Activated naive CD8-positive, alpha-beta T cell treated with anti-CD3 and anti-CD28 coated beads for 36 hours (primary cell): ENCODE data around the gene MAP3K14. TPM values are rescaled to one million over a fixed set of nuclear protein-coding genes. Genes with fewer than 3 reads are reported as not detected.
A peak's percentile ranks its signal among the peaks of the same experiment; 100 is the strongest.

Experiments
- DNase-seq: peaks from one replicate; pipeline ENCODE4 v3.0.0; 2021
- H3K27ac Mint-ChIP-seq: one replicate; pipeline ENCODE4 v1.8.0; 2022; ENCODE audit warnings: mild to moderate bottlenecking, moderate library complexity, mixed read lengths
- H3K27me3 Mint-ChIP-seq: one replicate; pipeline ENCODE4 v1.8.0; 2022; ENCODE audit warnings: mild to moderate bottlenecking, mixed read lengths
- H3K36me3 Mint-ChIP-seq: one replicate; pipeline ENCODE4 v1.8.0; 2021; ENCODE audit warnings: mild to moderate bottlenecking, mixed read lengths
- H3K4me1 Mint-ChIP-seq: one replicate; pipeline ENCODE4 v1.8.0; 2021; ENCODE audit warnings: mixed read lengths
- H3K4me3 Mint-ChIP-seq: one replicate; pipeline ENCODE4 v1.8.0; 2022; ENCODE audit warnings: mild to moderate bottlenecking, moderate library complexity, mixed read lengths
- H3K9me3 Mint-ChIP-seq: one replicate; pipeline ENCODE4 v1.8.0; 2022; ENCODE audit warnings: mixed read lengths
- total RNA-seq, 2 experiments: library from RNA; stranded (reverse); gene quantifications; one replicate each; pipeline ENCODE4 v1.2.3, GENCODE V29; 2021

The MAP3K14 gene
- total RNA-seq, 2 experiments from 2014 or later, result 27.1 to 28.3 TPM

- DNase-seq, result no peak
- H3K36me3 Mint-ChIP-seq, result peaks cover 52% of the 10 kb centered on the region
Measured at GRCh38 chr17:45313996-45314740, 2.7 kb downstream of the MAP3K14 start.

GRCh38 chr17:45313421-45313771 is 3.4 kb downstream of the MAP3K14 start:
- Mint-ChIP-seq H3K27ac (peak overlapping the region; percentile 97), H3K9me3 (no peaks in the 10 kb centered on the region), H3K4me1 (peaks cover 68% of the 10 kb centered on the region), H3K4me3 (peak overlapping the region; percentile 94), H3K36me3 (peaks cover 56% of the 10 kb centered on the region), H3K27me3 (peaks cover 3% of the 10 kb centered on the region)
- no peak for DNase-seq

More at GRCh38 chr17:45313996-45314740, 2.7 kb downstream of the MAP3K14 start:
- peak overlapping the region; percentile 90 for H3K27ac Mint-ChIP-seq
- peaks cover 3% of the 10 kb centered on the region for H3K27me3 Mint-ChIP-seq
- H3K4me1 Mint-ChIP-seq, result peaks cover 71% of the 10 kb centered on the region
- peak overlapping the region; percentile 94 for H3K4me3 Mint-ChIP-seq
- H3K9me3 Mint-ChIP-seq, result no peaks in the 10 kb centered on the region

GRCh38 chr17:45312477-45313420 is 4.1 kb downstream of the MAP3K14 start:
- H3K9me3 Mint-ChIP-seq, result no peaks in the 10 kb centered on the region
- DNase-seq, result no peak
- peaks cover 63% of the 10 kb centered on the region for H3K36me3 Mint-ChIP-seq
- H3K27me3 Mint-ChIP-seq, result peaks cover 3% of the 10 kb centered on the region
- peak overlapping the region; percentile 66 for H3K4me3 Mint-ChIP-seq
- peaks cover 69% of the 10 kb centered on the region for H3K4me1 Mint-ChIP-seq
- peak overlapping the region; percentile 97 for H3K27ac Mint-ChIP-seq

GRCh38 chr17:45311760-45312476 is 4.9 kb downstream of the MAP3K14 start:
- Mint-ChIP-seq H3K9me3 (no peaks in the 10 kb centered on the region), H3K27me3 (no peaks in the 10 kb centered on the region), H3K36me3 (peaks cover 69% of the 10 kb centered on the region), H3K4me1 (peaks cover 71% of the 10 kb centered on the region), H3K27ac (peak overlapping the region; percentile 97), H3K4me3 (peak overlapping the region; percentile 66)
- DNase-seq, result peak; percentile 89

- Mint-ChIP-seq H3K36me3 (peaks cover 72% of the 10 kb centered on the region), H3K9me3 (no peaks in the 10 kb centered on the region), H3K27ac (peak overlapping the region; percentile 97), H3K4me1 (peaks cover 73% of the 10 kb centered on the region), H3K27me3 (no peaks in the 10 kb centered on the region), H3K4me3 (peak overlapping the region; percentile 25)
- DNase-seq, result no peak
Measured at GRCh38 chr17:45311401-45311759, 5.4 kb downstream of the MAP3K14 start.

GRCh38 chr17:45310380-45311324 is 6.2 kb downstream of the MAP3K14 start:
- Mint-ChIP-seq H3K36me3 (peaks cover 75% of the 10 kb centered on the region), H3K4me3 (peak overlapping the region; percentile 25), H3K27me3 (no peaks in the 10 kb centered on the region), H3K4me1 (peaks cover 80% of the 10 kb centered on the region), H3K9me3 (no peaks in the 10 kb centered on the region), H3K27ac (peak overlapping the region; percentile 97)
- no peak for DNase-seq

GRCh38 chr17:45309400-45309799 is 7.4 kb downstream of the MAP3K14 start:
- H3K4me1 Mint-ChIP-seq, result peaks cover 81% of the 10 kb centered on the region
- peaks cover 67% of the 10 kb centered on the region for H3K36me3 Mint-ChIP-seq
- H3K4me3 Mint-ChIP-seq, result no peak overlapping the region
- no peaks in the 10 kb centered on the region for H3K27me3 Mint-ChIP-seq
- no peak for DNase-seq
- H3K27ac Mint-ChIP-seq, result peak overlapping the region; percentile 97
- H3K9me3 Mint-ChIP-seq, result no peaks in the 10 kb centered on the region

GRCh38 chr17:45308840-45309239 is 8.0 kb downstream of the MAP3K14 start:
- peak overlapping the region; percentile 92 for H3K27ac Mint-ChIP-seq
- peaks cover 66% of the 10 kb centered on the region for H3K36me3 Mint-ChIP-seq
- peaks cover 81% of the 10 kb centered on the region for H3K4me1 Mint-ChIP-seq
- H3K9me3 Mint-ChIP-seq, result no peaks in the 10 kb centered on the region
- H3K27me3 Mint-ChIP-seq, result no peaks in the 10 kb centered on the region
- no peak for DNase-seq
- H3K4me3 Mint-ChIP-seq, result no peak overlapping the region

- Mint-ChIP-seq H3K27ac (peak overlapping the region; percentile 92), H3K27me3 (no peaks in the 10 kb centered on the region), H3K9me3 (no peaks in the 10 kb centered on the region), H3K36me3 (peaks cover 62% of the 10 kb centered on the region), H3K4me1 (peaks cover 77% of the 10 kb centered on the region), H3K4me3 (peak overlapping the region; percentile 42)
- no peak for DNase-seq
Measured at GRCh38 chr17:45308016-45308365, 8.8 kb downstream of the MAP3K14 start.

GRCh38 chr17:45307290-45308015 is 9.4 kb downstream of the MAP3K14 start:
- DNase-seq, result peak; percentile 67
- Mint-ChIP-seq H3K9me3 (no peaks in the 10 kb centered on the region), H3K27ac (peak overlapping the region; percentile 92), H3K4me1 (peaks cover 77% of the 10 kb centered on the region), H3K27me3 (no peaks in the 10 kb centered on the region), H3K4me3 (peak overlapping the region; percentile 42), H3K36me3 (peaks cover 65% of the 10 kb centered on the region)

GRCh38 chr17:45306623-45307022 is 10.2 kb downstream of the MAP3K14 start:
- Mint-ChIP-seq H3K27ac (peak overlapping the region; percentile 75), H3K9me3 (no peaks in the 10 kb centered on the region), H3K4me3 (no peak overlapping the region), H3K27me3 (no peaks in the 10 kb centered on the region), H3K4me1 (peaks cover 77% of the 10 kb centered on the region), H3K36me3 (peaks cover 62% of the 10 kb centered on the region)
- DNase-seq, result no peak

GRCh38 chr17:45306094-45306493 is 10.7 kb downstream of the MAP3K14 start:
- no peak overlapping the region for H3K4me3 Mint-ChIP-seq
- H3K27me3 Mint-ChIP-seq, result no peaks in the 10 kb centered on the region
- H3K9me3 Mint-ChIP-seq, result no peaks in the 10 kb centered on the region
- peaks cover 74% of the 10 kb centered on the region for H3K4me1 Mint-ChIP-seq
- peak overlapping the region; percentile 75 for H3K27ac Mint-ChIP-seq
- no peak for DNase-seq
- peaks cover 59% of the 10 kb centered on the region for H3K36me3 Mint-ChIP-seq

- peak overlapping the region; percentile 75 for H3K27ac Mint-ChIP-seq
- H3K36me3 Mint-ChIP-seq, result peaks cover 54% of the 10 kb centered on the region
- H3K9me3 Mint-ChIP-seq, result no peaks in the 10 kb centered on the region
- H3K27me3 Mint-ChIP-seq, result no peaks in the 10 kb centered on the region
- DNase-seq, result no peak
- H3K4me3 Mint-ChIP-seq, result no peak overlapping the region
- peaks cover 69% of the 10 kb centered on the region for H3K4me1 Mint-ChIP-seq
Measured at GRCh38 chr17:45305530-45306087, 11.2 kb downstream of the MAP3K14 start.
